GM10266 (cell line): ENCODE data around the gene TFCP2L1.
"Not testable (repeated sequence)": the region's sequence is repeated elsewhere in the genome, so short reads cannot be mapped to it uniquely, and the experiment has no call there.

ENCODE experiments used
- DNase-seq: peaks from one replicate; pipeline ENCODE4 v3.0.0; 2012; ENCODE audit errors: extremely low spot score
- CTCF ChIP-seq: IDR thresholded peaks from 2 replicates; pipeline ENCODE4 v1.5.1; 2012; ENCODE audit warnings: mild to moderate bottlenecking, low read depth; ENCODE audit not compliant: control insufficient read depth, insufficient read depth; ENCODE audit errors: missing control alignments

The TFCP2L1 gene

GRCh38 chr2:121304941-121305340 lies 19.9 kb upstream of the TFCP2L1 start:
- DNase-seq, result no peak
- no peak for TF ChIP-seq CTCF

- no peak for TF ChIP-seq CTCF
- no peak for DNase-seq
These were observed 18.7 kb upstream of the TFCP2L1 start for GRCh38 chr2:121303531-121304263.

GRCh38 chr2:121301190-121301589 lies 16.2 kb upstream of the TFCP2L1 start:
- DNase-seq, result not testable (repeated sequence)

- DNase-seq, result no peak
- no peak for TF ChIP-seq CTCF
These were observed 13.5 kb upstream of the TFCP2L1 start for GRCh38 chr2:121298476-121298875.

GRCh38 chr2:121297866-121298265 lies 12.9 kb upstream of the TFCP2L1 start:
- not testable (repeated sequence) for DNase-seq

- TF ChIP-seq CTCF, result peak; percentile 39
- no peak for DNase-seq
These were observed 12.3 kb upstream of the TFCP2L1 start for GRCh38 chr2:121297217-121297830.

GRCh38 chr2:121295911-121296650 lies 11.1 kb upstream of the TFCP2L1 start:
- DNase-seq, result no peak
- TF ChIP-seq CTCF, result no peak
